Mononuclear cell (primary cell): Measurements from ENCODE around the gene NOXA1. TPM values are rescaled to one million over a fixed set of nuclear protein-coding genes. Genes with fewer than 3 reads are reported as not detected.

Experiments used
- H3K27me3 ChIP-seq: 2 replicates; pipeline ENCODE4 v1.6.0; 2011; ENCODE audit warnings: low read length, control low read depth; ENCODE audit not compliant: insufficient read depth
- H3K4me1 ChIP-seq: 2 replicates; pipeline ENCODE4 v1.5.1; 2011; ENCODE audit warnings: mild to moderate bottlenecking, low read length, control low read depth; ENCODE audit not compliant: insufficient read depth
- H3K4me3 ChIP-seq: 2 replicates; pipeline ENCODE4 v1.5.1; 2011; ENCODE audit warnings: mild to moderate bottlenecking, low read length, moderate library complexity
- H3K9me3 ChIP-seq: 2 replicates; pipeline ENCODE4 v1.5.1; 2011; ENCODE audit warnings: low read depth, mild to moderate bottlenecking, control low read depth, low read length
- total RNA-seq: library from RNA; depleted of rRNA; stranded (reverse); fragments of >200 nt; gene quantifications from one replicate; pipeline ENCODE4 v1.2.3, GENCODE V29; 2012

The NOXA1 gene
- total RNA-seq, 1 donor, result 2.2 TPM

DNA sequence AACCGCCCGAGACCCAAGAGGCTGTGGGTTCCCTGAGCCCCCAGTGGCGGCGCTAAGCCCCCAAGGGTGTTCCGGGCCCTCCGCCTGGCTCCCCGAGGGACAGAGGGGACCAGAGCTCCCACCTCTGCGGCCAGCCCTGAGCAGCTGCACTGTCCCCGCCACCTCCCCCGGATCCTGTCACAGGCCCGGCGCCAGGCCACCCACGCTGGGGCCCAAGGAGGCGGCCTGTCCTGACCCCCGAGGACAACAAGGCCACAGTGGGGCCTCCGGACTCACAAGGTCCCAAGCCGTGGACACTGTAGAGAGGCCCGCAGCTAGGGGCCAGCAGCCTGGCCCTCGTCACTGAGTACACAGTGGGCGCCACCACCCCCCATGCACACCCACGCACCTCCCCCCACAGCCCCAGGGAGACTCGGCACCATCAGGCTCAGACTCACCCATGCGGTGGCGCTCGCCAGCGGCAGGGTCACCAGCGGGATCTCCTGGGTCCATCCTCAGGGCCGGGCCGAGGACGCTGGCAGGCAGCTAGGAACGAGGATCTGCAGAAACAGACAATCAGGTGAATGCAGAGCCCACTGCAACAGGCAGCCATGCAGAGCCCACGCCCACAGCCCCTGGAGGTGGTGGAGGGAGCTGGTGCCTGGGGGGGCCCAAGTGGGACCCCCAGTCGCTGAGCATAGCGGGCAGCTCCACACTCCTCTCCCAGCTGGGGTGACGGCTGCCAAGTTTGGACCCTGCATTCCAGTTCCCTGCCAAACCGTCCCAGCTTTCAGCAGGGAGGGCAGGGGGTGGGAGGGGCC lies 28.1 kb upstream of the NOXA1 start:
- peaks cover 8% of the 10 kb centered on the region for H3K4me1 ChIP-seq
- no peaks in the 10 kb centered on the region for H3K9me3 ChIP-seq
- no peak overlapping the region for H3K4me3 ChIP-seq
- H3K27me3 ChIP-seq, result no peaks in the 10 kb centered on the region

GRCh38 chr9:137395666-137396010 lies 27.6 kb upstream of the NOXA1 start:
- peaks cover 10% of the 10 kb centered on the region for H3K4me1 ChIP-seq
- H3K4me3 ChIP-seq, result no peak overlapping the region
- H3K27me3 ChIP-seq, result no peaks in the 10 kb centered on the region
- H3K9me3 ChIP-seq, result no peaks in the 10 kb centered on the region

GRCh38 chr9:137396227-137396626 lies 27.0 kb upstream of the NOXA1 start:
- H3K4me1 ChIP-seq, result peaks cover 10% of the 10 kb centered on the region
- H3K4me3 ChIP-seq, result no peak overlapping the region
- H3K27me3 ChIP-seq, result no peaks in the 10 kb centered on the region
- no peaks in the 10 kb centered on the region for H3K9me3 ChIP-seq

DNA sequence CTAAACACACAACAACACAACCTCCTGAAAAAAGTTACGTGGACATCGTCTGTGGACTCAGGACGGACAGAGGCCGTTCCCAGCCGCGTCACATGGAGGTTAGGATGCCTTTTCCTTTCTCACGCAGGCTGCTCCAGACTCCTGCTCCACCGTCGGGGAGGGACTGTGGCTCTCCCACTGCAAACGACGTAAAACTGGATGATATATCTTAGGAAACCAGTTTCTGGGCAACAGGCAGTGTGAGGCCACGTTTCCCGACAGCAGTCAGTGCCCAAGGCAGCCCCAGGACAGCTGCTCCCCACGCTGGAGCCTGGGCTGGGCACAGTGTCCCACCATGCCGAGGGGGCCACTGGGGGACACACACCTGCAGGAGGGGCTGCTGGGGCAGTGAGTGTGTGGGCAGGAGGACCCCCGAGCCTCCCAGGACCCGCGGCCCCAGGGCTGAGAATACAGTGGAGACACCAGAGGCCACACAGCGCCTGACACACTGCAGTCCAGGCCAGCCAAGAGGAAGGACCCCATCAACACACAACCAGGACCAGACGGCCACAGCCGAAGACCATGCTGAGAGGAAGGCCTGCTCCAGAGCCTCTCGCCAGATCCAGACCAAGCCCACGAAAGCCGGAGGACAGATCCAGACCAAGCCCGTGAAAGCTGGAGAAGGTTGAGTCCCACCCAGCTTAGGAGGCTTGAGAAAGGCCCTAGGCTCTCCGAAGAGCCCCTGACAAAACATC lies 26.4 kb upstream of the NOXA1 start:
- Histone ChIP-seq H3K27me3 (no peaks in the 10 kb centered on the region), H3K4me3 (no peak overlapping the region), H3K4me1 (peaks cover 10% of the 10 kb centered on the region), H3K9me3 (no peaks in the 10 kb centered on the region)

DNA sequence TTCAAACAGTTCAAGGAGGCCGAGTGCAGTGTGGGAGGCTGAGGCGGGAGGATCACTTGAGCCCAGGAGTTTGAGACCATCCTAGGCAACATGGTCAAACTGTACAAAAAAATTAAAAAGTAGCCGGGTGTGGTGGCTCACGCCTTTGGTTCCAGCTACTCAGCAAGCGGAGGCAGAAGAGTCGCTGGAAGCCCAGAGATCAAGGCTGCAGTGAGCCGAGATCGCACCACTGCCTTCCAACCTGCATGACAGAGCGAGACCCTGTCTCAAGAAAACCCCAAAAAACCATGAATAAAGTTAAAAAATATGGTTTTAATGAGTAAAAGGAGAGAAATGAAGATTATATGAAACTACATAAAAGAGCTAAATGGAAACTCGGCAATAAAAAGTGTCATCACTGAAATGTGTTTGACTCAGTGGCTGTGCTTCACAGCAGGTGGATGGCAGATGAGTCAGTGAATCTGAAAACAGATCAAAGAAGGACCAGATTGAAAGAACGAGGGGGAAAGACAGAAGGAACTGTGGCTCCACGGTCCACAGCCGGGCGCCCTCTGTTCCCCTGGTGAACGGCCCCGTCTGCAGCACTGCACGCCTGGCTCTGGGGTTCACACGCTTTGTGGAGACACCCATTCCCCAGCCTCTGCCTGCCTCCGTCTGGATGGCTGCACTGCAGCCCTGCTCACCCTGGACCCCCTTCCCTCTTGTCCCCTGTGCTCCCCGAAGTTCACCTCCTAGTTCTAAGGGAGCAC lies 25.3 kb upstream of the NOXA1 start:
- no peaks in the 10 kb centered on the region for H3K9me3 ChIP-seq

DNA sequence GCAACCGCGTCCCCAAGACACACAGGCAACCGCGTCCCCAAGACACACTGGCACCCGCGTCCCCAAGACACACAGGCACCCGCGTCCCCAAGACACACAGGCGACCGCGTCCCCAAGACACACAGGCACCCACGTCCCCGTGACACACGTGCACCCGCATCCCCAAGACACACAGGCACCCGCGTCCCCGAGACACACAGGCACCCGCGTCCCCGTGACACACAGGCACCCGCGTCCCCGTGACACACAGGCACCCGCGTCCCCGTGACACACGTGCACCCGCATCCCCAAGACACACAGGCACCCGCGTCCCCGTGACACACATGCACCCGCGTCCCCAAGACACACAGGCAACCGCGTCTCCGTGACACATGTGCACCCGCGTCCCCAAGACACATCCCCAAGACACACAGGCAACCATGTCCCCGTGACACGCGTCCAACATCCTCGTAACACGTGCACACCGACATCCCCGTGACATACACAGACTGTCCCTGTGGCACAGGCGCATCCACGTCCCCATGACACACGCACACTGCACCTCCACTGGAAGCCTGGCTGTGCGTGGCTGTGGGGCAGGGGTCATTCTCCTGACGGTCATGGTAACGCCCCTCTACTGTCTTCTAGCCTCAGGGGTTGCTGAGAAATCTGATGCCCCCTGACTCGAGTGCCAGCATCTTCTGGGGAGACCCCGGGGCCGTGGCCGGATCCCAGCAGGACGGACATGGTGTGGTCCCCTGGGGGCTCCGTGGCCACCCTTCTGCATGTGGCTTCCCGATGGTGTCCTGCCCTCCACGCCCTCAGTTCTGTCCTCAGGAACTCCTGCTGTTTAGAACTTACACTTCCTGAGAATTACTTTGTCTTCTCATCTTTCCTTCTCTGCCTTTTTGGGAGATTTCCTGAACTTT lies 24.4 kb upstream of the NOXA1 start:
- H3K27me3 ChIP-seq, result no peaks in the 10 kb centered on the region
- peaks cover 10% of the 10 kb centered on the region for H3K4me1 ChIP-seq
- no peaks in the 10 kb centered on the region for H3K9me3 ChIP-seq
- no peak overlapping the region for H3K4me3 ChIP-seq

More for the DNA sequence above, 25.3 kb upstream of the NOXA1 start:
- Histone ChIP-seq H3K27me3 (no peaks in the 10 kb centered on the region), H3K4me3 (no peak overlapping the region), H3K4me1 (peaks cover 10% of the 10 kb centered on the region)

- H3K4me1 ChIP-seq, result peaks cover 18% of the 10 kb centered on the region
- peaks cover 6% of the 10 kb centered on the region for H3K27me3 ChIP-seq
- H3K4me3 ChIP-seq, result no peak overlapping the region
- no peaks in the 10 kb centered on the region for H3K9me3 ChIP-seq
These were observed 20.4 kb upstream of the NOXA1 start for GRCh38 chr9:137402746-137403145.

DNA sequence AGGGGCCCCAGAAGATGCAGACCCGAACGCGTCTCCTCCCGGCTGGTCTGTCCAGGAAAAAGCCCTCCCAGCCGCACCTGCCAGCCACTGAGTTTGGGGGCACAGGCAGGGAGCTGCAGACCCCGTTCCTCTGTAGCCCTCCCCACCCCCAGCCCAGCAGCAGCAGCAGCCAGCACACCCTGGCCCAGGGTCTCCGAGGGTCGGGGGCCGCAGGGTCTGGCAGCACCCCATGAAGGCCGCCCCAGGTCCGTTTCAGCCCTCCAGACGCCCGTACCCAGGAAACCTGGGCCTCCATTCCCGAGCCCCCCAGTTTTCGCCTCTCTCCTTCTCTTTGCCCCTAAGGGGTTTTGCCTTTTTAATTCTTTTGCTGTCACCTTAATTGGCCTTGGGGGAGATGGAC lies 19.9 kb upstream of the NOXA1 start:
- H3K9me3 ChIP-seq, result no peaks in the 10 kb centered on the region
- H3K4me3 ChIP-seq, result no peak overlapping the region
- H3K27me3 ChIP-seq, result peaks cover 6% of the 10 kb centered on the region
- peaks cover 18% of the 10 kb centered on the region for H3K4me1 ChIP-seq

- Histone ChIP-seq H3K4me1 (peaks cover 10% of the 10 kb centered on the region), H3K4me3 (no peak overlapping the region), H3K9me3 (no peaks in the 10 kb centered on the region), H3K27me3 (peaks cover 6% of the 10 kb centered on the region)
These were observed 18.1 kb upstream of the NOXA1 start for GRCh38 chr9:137404961-137405567.

DNA sequence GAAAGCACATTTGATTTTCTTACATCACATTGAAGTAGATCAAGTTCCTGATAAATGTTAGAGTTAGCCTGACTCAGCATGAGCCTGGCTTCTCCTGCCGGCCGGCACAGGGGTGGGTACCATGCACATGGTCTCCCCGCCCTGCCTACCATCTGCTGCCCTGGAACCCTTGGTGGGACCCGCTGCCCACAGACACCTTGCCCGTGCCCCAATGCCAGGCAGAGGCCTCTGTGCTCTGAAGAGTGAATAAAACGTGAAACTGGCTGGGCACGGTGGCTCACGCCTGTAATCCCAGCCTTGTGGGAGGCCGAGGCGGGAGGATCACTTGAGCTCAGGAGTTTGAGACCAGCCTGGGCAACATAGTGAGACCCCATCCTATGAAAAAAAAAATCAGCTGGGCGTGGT lies 17.5 kb upstream of the NOXA1 start:
- Histone ChIP-seq H3K9me3 (no peaks in the 10 kb centered on the region), H3K4me3 (no peak overlapping the region), H3K4me1 (peaks cover 10% of the 10 kb centered on the region), H3K27me3 (peaks cover 6% of the 10 kb centered on the region)

GRCh38 chr9:137406085-137406760 lies 17.0 kb upstream of the NOXA1 start:
- Histone ChIP-seq H3K4me1 (peaks cover 16% of the 10 kb centered on the region), H3K27me3 (peaks cover 6% of the 10 kb centered on the region), H3K4me3 (no peak overlapping the region), H3K9me3 (no peaks in the 10 kb centered on the region)

- Histone ChIP-seq H3K4me1 (peaks cover 22% of the 10 kb centered on the region), H3K27me3 (peaks cover 6% of the 10 kb centered on the region), H3K4me3 (no peak overlapping the region), H3K9me3 (no peaks in the 10 kb centered on the region)
These were observed 16.2 kb upstream of the NOXA1 start for GRCh38 chr9:137406876-137407589.

- Histone ChIP-seq H3K9me3 (no peaks in the 10 kb centered on the region), H3K4me3 (no peak overlapping the region), H3K4me1 (peaks cover 24% of the 10 kb centered on the region), H3K27me3 (peaks cover 6% of the 10 kb centered on the region)
These were observed 15.4 kb upstream of the NOXA1 start for GRCh38 chr9:137407590-137408300.
